K562 (cell line): ENCODE data around the gene STIM1. TPM values are rescaled to one million over a fixed set of nuclear protein-coding genes. Genes with fewer than 3 reads are reported as not detected.

ENCODE experiments used
- AFF4 ChIP-seq: sonication (generic); formaldehyde crosslinking; IDR thresholded peaks from 2 replicates; pipeline ENCODE4 v1.8.0; 2023; ENCODE audit warnings: mild to moderate bottlenecking, missing genetic modification reagents
- ARHGAP35 ChIP-seq: fragments of 450-650 bp; IDR thresholded peaks from 2 replicates; pipeline ENCODE4 v1.6.1; 2018; ENCODE audit not compliant: partially characterized antibody
- ATF1 ChIP-seq, 2 experiments: fragments of 450-650 bp in 1 of 2; IDR thresholded peaks; 2 replicates each; pipeline ENCODE4 v1.6.1; 2016; ENCODE audit warnings: missing compliant biosample characterization in 1 of 2, missing genetic modification characterization in 1 of 2
- CC2D1A ChIP-seq: fragments of 450-650 bp; IDR thresholded peaks from 2 replicates; pipeline ENCODE4 v1.6.1; 2017; ENCODE audit warnings: mild to moderate bottlenecking
- CEBPG ChIP-seq, 3 experiments: fragments of 200-800 bp in 1 of 3; sonication (Bioruptor generic) in 1 of 3; sonication (generic) in 1 of 3; formaldehyde crosslinking in 1 of 3; IDR thresholded peaks in 2 of 3; conservative IDR thresholded peaks in 1 of 3; 2 replicates each; pipeline versions ENCODE4 v1.6.1 to v1.8.0; 2016 to 2022; ENCODE audit warnings: missing compliant biosample characterization in 2 of 3, missing genetic modification characterization in 2 of 3, mild to moderate bottlenecking in 1 of 3, missing genetic modification reagents in 1 of 3
- ID3 ChIP-seq, 2 experiments: fragments of 250-450 bp in 1 of 2; fragments of 450-650 bp in 1 of 2; sonication (Bioruptor Pico) in 1 of 2; IDR thresholded peaks; 2 replicates each; pipeline versions ENCODE4 v1.6.1 to v1.8.0; 2016 to 2021; ENCODE audit warnings: mild to moderate bottlenecking in 2 of 2, moderate library complexity in 2 of 2, missing compliant biosample characterization in 1 of 2, missing genetic modification characterization in 1 of 2
- KAT8 ChIP-seq: fragments of 450-650 bp; IDR thresholded peaks from 2 replicates; pipeline ENCODE4 v1.6.1; 2016; ENCODE audit warnings: low read depth, mild to moderate bottlenecking
- KLF1 ChIP-seq: fragments of 450-650 bp; IDR thresholded peaks from 2 replicates; pipeline ENCODE4 v1.6.1; 2016; ENCODE audit warnings: missing genetic modification characterization, missing compliant biosample characterization
- LARP7 ChIP-seq: fragments of 450-650 bp; IDR thresholded peaks from 2 replicates; pipeline ENCODE4 v1.6.1; 2016
- MTA2 ChIP-seq: fragments of 450-650 bp; IDR thresholded peaks from 2 replicates; pipeline ENCODE4 v1.6.1; 2016; ENCODE audit warnings: low read depth
- NBN ChIP-seq: fragments of 450-650 bp; IDR thresholded peaks from 2 replicates; pipeline ENCODE4 v1.6.1; 2016; ENCODE audit warnings: low read depth, mild to moderate bottlenecking
- NFE2 ChIP-seq: IDR thresholded peaks from 2 replicates; pipeline ENCODE4 v1.6.1; 2014; ENCODE audit warnings: antibody characterized with exemption, low read depth
- NUFIP1 ChIP-seq: fragments of 450-650 bp; IDR thresholded peaks from 2 replicates; pipeline ENCODE4 v1.6.1; 2018; ENCODE audit not compliant: partially characterized antibody
- PHF21A ChIP-seq: fragments of 450-650 bp; IDR thresholded peaks from 2 replicates; pipeline ENCODE4 v1.6.1; 2017; ENCODE audit warnings: low read depth, borderline replicate concordance
- RBBP5 ChIP-seq: fragments of 200-600 bp; sonication (generic); IDR thresholded peaks from 2 replicates; pipeline ENCODE4 v1.6.1; 2012; ENCODE audit warnings: borderline replicate concordance, mild to moderate bottlenecking, low read length, control low read depth, inconsistent platforms; ENCODE audit not compliant: insufficient read depth, poor library complexity, severe bottlenecking
- RCOR1 ChIP-seq, 2 experiments: IDR thresholded peaks; 2 replicates each; pipeline ENCODE4 v1.6.1; 2012; ENCODE audit warnings: low read depth in 2 of 2, low read length in 2 of 2, borderline replicate concordance in 1 of 2, improper control_type of control experiment in 1 of 2
- SRF ChIP-seq, 2 experiments: fragments of 250-450, 450-650 bp in 1 of 2; sonication (Bioruptor Pico) in 1 of 2; sonication (generic) in 1 of 2; formaldehyde crosslinking; IDR thresholded peaks; 2 replicates each; pipeline versions ENCODE4 v1.5.0 to v1.5.1; 2020 to 2022; ENCODE audit warnings: mild to moderate bottlenecking in 1 of 2, missing genetic modification reagents in 1 of 2
- THRA ChIP-seq: fragments of 450-650 bp; IDR thresholded peaks from 2 replicates; pipeline ENCODE4 v1.6.1; 2017; ENCODE audit warnings: mild to moderate bottlenecking, moderate library complexity
- ZNF146 ChIP-seq: IDR thresholded peaks from one replicate; pipeline ENCODE4 v1.6.1; 2018; ENCODE audit warnings: missing compliant biosample characterization; ENCODE audit not compliant: unreplicated experiment
- ZNF232 ChIP-seq: sonication (generic); formaldehyde crosslinking; IDR thresholded peaks from 2 replicates; pipeline ENCODE4 v1.8.0; 2022; ENCODE audit warnings: mild to moderate bottlenecking, missing genetic modification reagents
- ZNF589 ChIP-seq: fragments of 200-800 bp; sonication (Bioruptor generic); IDR thresholded peaks from 2 replicates; pipeline ENCODE4 v1.6.1; 2016; ENCODE audit warnings: low read depth, missing genetic modification characterization, missing compliant biosample characterization
- ZNF699 ChIP-seq: fragments of 250-450 bp; sonication (Bioruptor Pico); IDR thresholded peaks from 2 replicates; pipeline ENCODE4 v1.8.0; 2021; ENCODE audit warnings: mild to moderate bottlenecking, moderate library complexity; ENCODE audit not compliant: insufficient replicate concordance
- polyA plus RNA-seq, 8 experiments: library from polyadenylated mRNA; depleted of rRNA in 4 of 8; stranded (reverse) in 5 of 8; unstranded in 3 of 8; fragments of >200 nt; fragmentation: Nextera tagmentation in 2 of 8; fragmentation: Illumina TruSeq in 1 of 8; extraction: Ambion mirVana in 2 of 8; extraction: Trizol in 1 of 8; gene quantifications; 2 replicates each; pipeline versions ENCODE4 v1.2.1 to v1.2.3, GENCODE V29; 2011 to 2014; ENCODE audit warnings: inconsistent platforms in 1 of 8, missing spikeins in 1 of 8
- total RNA-seq, 7 experiments: library from RNA; depleted of rRNA in 6 of 7; stranded (reverse); fragments of >200 nt in 6 of 7; fragmentation: Illumina TruSeq in 2 of 7; extraction: Trizol in 2 of 7; gene quantifications; 2 replicates each; pipeline versions ENCODE4 v1.2.1 to v1.2.3, GENCODE V29; 2011 to 2021; ENCODE audit warnings: low replicate concordance in 1 of 7

STIM1 gene
- total and polyA plus RNA-seq, 9 of the 15 experiments (the other 6 are each of a cell fraction or from before 2014, with no cell fraction given), result 7.7 to 50.5 (median 22.5) TPM

- TF ChIP-seq ZNF232 (no peak), MTA2 (no peak), CC2D1A (no peak), LARP7 (no peak), ID3 (CRISPR knock-in tag; IDR thresholded peaks at IDR 0.05) (no peak), ID3 (tag; IDR thresholded peaks at IDR 0.05) (peak; percentile 80; the same call in 1 of the 2 replicates), KLF1 (tag) (no peak), NFE2 (peak; percentile 34; the same call in 1 of the 2 replicates), NUFIP1 (no peak), CEBPG (CRISPR knock-in tag; IDR thresholded peaks at IDR 0.05) (no peak), CEBPG (tag; conservative IDR thresholded peaks at IDR 0.05 in 1 of 2, IDR thresholded peaks at IDR 0.05 in 1 of 2) (no peak), SRF (CRISPR knock-in tag; IDR thresholded peaks at IDR 0.05) (no peak), ARHGAP35 (no peak), ZNF589 (peak; percentile 88; the same call in 1 of the 2 replicates), RCOR1 (IDR thresholded peaks at IDR 0.05; ENCODE audit: borderline replicate concordance in 1 of 2, low read depth in 2 of 2, low read length in 2 of 2) (peak; percentile 16 to 89; a peak in 3 of 4 replicates), AFF4 (no peak), ATF1 (CRISPR knock-in tag; IDR thresholded peaks at IDR 0.05) (no peak), ATF1 (tag; IDR thresholded peaks at IDR 0.05) (peak; percentile 40), RBBP5 (no peak), PHF21A (no peak; the same call in 1 of the 2 replicates), KAT8 (no peak), ZNF699 (CRISPR knock-in tag) (no peak), ZNF146 (no peak), THRA (no peak), NBN (peak; percentile 50; the same call in 1 of the 2 replicates)
These were observed 23.9 kb upstream of the STIM1 start (continued) for GRCh38 chr11:3831378-3832239.
